RWPE1 (cell line): ENCODE data around the gene MYO18B.

ENCODE experiments used
- CTCF ChIA-PET: fragments of 350-600 bp; sonication (Branson Sonifier 250); formaldehyde crosslinking; extraction: SDS; loops from one replicate; lab custom pipeline; 2021; lab: Yijun Ruan, JAX
- POLR2A ChIA-PET: fragments of 400-600 bp; formaldehyde crosslinking; extraction: SDS; loops from one replicate; lab custom pipeline; 2020; ENCODE audit warnings: antibody characterized with exemption; ENCODE audit not compliant: low non-redundant PET; lab: Yijun Ruan, JAX
- DNase-seq: peaks from one replicate; pipeline ENCODE4 v3.0.0; 2012; ENCODE audit warnings: low spot score
- H3K27ac ChIP-seq: fragments of 450-650 bp; 2 replicates; pipeline ENCODE4 v1.5.1; 2017
- CTCF ChIP-seq: fragments of 450-650 bp; conservative IDR thresholded peaks from 2 replicates; pipeline ENCODE4 v1.5.1; 2017; ENCODE audit warnings: low read depth, mild to moderate bottlenecking

Gene MYO18B

GRCh38 chr22:26075251-26075650 lies 333.3 kb downstream of the MYO18B start:
- POLR2A ChIA-PET: no interaction called here
- DNase-seq: no peak
- no peak overlapping the region for H3K27ac ChIP-seq
- CTCF ChIA-PET: no interaction called here
- no peak for TF ChIP-seq CTCF

- ChIA-PET CTCF (no interaction called here), POLR2A (no interaction called here)
- DNase-seq: no peak
- H3K27ac ChIP-seq: no peak overlapping the region
- no peak for TF ChIP-seq CTCF
Observed at GRCh38 chr22:26079009-26079408, 337.0 kb downstream of the MYO18B start.
